Heart left ventricle (tissue), 16 donors: ENCODE results near the gene N4BP2L2. TPM values are rescaled to one million over a fixed set of nuclear protein-coding genes. Genes with fewer than 3 reads are reported as not detected.
A peak's percentile ranks its signal among the peaks of the same experiment; 100 is the strongest.

Experiments used
- ATAC-seq, 4 donors: fragments of 200-7000 bp; cut with Tn5 transposase; one replicate each; pipeline ENCODE4 v1.9.1; 2020 to 2022; ENCODE audit warnings: moderate library complexity in 4 of 4, mild to moderate bottlenecking in 3 of 4, moderate number of reproducible peaks in 1 of 4
- DNase-seq, 5 donors: peaks; one replicate each; pipeline ENCODE4 v3.0.0-alpha.2; 2020
- H3K27ac ChIP-seq, 12 donors: fragments of 200-600 bp; sonication (generic) in 4 of 12; one replicate each; pipeline versions ENCODE4 v1.5.0 to v1.8.0; 2016 to 2022; ENCODE audit warnings: mild to moderate bottlenecking in 2 of 12
- H3K27me3 ChIP-seq, 9 donors: fragments of 200-600 bp; sonication (generic) in 2 of 9; one replicate each; pipeline versions ENCODE4 v1.5.1 to v1.8.0; 2016 to 2022; ENCODE audit warnings: mild to moderate bottlenecking in 3 of 9
- H3K36me3 ChIP-seq, 9 donors: fragments of 200-600 bp; sonication (generic) in 2 of 9; one replicate each; pipeline versions ENCODE4 v1.5.0 to v1.8.0; 2018 to 2022; ENCODE audit warnings: mild to moderate bottlenecking in 2 of 9
- H3K4me1 ChIP-seq, 12 donors: fragments of 200-600 bp; sonication (generic) in 4 of 12; one replicate each; pipeline versions ENCODE4 v1.5.0 to v1.8.0; 2016 to 2022; ENCODE audit warnings: mild to moderate bottlenecking in 3 of 12
- H3K4me3 ChIP-seq, 12 donors: fragments of 200-600 bp; sonication (generic) in 4 of 12; one replicate each; pipeline versions ENCODE4 v1.5.0 to v1.8.0; 2017 to 2022; ENCODE audit warnings: mild to moderate bottlenecking in 9 of 12, moderate library complexity in 4 of 12
- H3K9me3 ChIP-seq, 12 donors: fragments of 200-600 bp; sonication (generic) in 4 of 12; one replicate each; pipeline versions ENCODE4 v1.5.0 to v1.8.0; 2016 to 2022; ENCODE audit warnings: mild to moderate bottlenecking in 1 of 12
- POLR2A ChIP-seq, 2 donors: fragments of 450-650 bp; IDR thresholded peaks; one replicate each; pipeline ENCODE4 v1.6.1; 2017; ENCODE audit warnings: antibody characterized with exemption in 2 of 2, mild to moderate bottlenecking in 2 of 2, moderate library complexity in 2 of 2
- WGBS, 4 donors: extraction: QIAGEN DNeasy Blood & Tissue Kit in 2 of 4; methylation state at CpG; one replicate each; pipeline versions ENCODE4 v1.1.5 to v1.1.7; 2013 to 2018; 5-methylcytosine and 5-hydroxymethylcytosine counted together
- intact Hi-C, 10 donors: fragments of 100-400 bp; cut with DNase I; formaldehyde crosslinking; loops; one replicate each; pipeline versions ENCODE4 v1.11.1 to v1.14.2; 2022
- polyA plus RNA-seq, 2 donors: library from polyadenylated mRNA; stranded (reverse); fragments of 200-250 nt; gene quantifications; one replicate each; pipeline ENCODE4 v1.2.3, GENCODE V29; 2013
- total RNA-seq, 9 donors: library from RNA; depleted of rRNA in 2 of 9; stranded (reverse); fragments of >200 nt in 2 of 9; fragmentation: NEBNext Ultra II Directional in 3 of 9; extraction: Animal tissue kit (Norgen Biotek cat#: 25700) in 3 of 9; gene quantifications; one replicate each; pipeline versions ENCODE4 v1.1.0 to v1.2.4, GENCODE V29; 2016 to 2023
- TF ChIP-seq, protein P1 (sequence below), 12 donors: fragments of 200-600 bp; sonication (generic) in 4 of 12; IDR thresholded peaks; one replicate each; pipeline versions ENCODE4 v1.5.0 to v1.8.0; 2018 to 2022; ENCODE audit warnings: antibody characterized with exemption in 12 of 12, mild to moderate bottlenecking in 5 of 12
- donor health status: ischemic (EF 13 %, LVEDD 7.1; RV severe dilation, severe dysfunction).
- donor health status: healthy with polysubstance abuse.
- donor health status: DM: no; HTN: yes; CAD: no.
- donor health status: DM: no; HTN: no; CAD: no.
- donor health status: ischemic (EF 25% LVEDD 6.9; RV normal size, moderate dysfunction).
- donor health status: ischemic (EF 25% LVEDD 5.7; RV mildly dilated, moderate dysfunction).
- donor health status: healthy.
- donor health status: DM: yes; HTN: yes; CAD: no.
- donor health status: ischemic (EF 35%, LVEDD 5.7; RV mildly dilated, moderate dysfunction).
- donor health status: nonischemic (EF 11% LVEDD 7.7; RV severe dilation, severe dysfunction).
- donor health status: DM: yes; HTN: yes; CAD: no.
- donor health status: PGD.
- donor health status: ischemic (EF 29% LVEDD 5.4; RV normal size, mild dysfunction).
- donor health status: nonischemic (EF 23%, LVEDD 6.1; RV moderate dilation, normal function).

N4BP2L2 gene
- total and polyA plus RNA-seq, 11 donors: 40.4 to 297 (median 131) TPM

DNA sequence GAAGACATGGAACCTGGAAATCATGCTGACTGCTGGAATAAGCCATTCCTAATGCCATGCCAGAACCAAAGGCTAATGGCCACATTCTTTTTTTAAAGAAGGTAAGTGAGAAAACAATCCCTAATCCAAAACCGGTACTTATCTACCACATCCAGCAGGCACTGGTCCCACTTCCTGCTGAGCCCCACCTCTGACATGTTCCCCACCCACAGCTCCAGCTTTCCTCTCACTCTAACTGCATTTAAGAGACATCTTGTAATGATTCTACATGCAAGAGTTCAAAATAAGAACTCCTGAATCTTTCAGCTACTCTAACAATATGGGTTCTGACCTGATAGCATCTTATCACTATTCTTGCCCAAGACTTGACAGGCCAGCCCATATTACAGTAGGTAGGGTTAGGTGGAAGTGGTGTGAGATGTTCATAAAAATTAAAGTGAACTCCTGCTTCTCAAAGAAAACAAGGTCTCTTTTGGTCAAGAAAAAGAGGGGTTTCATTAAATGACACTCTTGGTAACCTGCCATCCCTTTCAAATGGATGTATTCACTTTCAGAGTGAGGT lies 41.9 kb downstream of the N4BP2L2 start:
- WGBS, 4 donors: 10 to 25% (median 11%) methylated on average over 1 of the region's 1 CpG
- Histone ChIP-seq H3K27me3 (no peaks in the 10 kb centered on the region), H3K4me3 (no peak overlapping the region), H3K9me3 (no peaks in the 10 kb centered on the region), H3K27ac (no peak overlapping the region), H3K36me3 (peaks cover 0 to 9% (median 3%) of the 10 kb centered on the region in 9 donors), H3K4me1 (peaks cover 0 to 24% (median 13%) of the 10 kb centered on the region in 12 donors)
- TF ChIP-seq POLR2A (IDR thresholded peaks at IDR 0.05): no peak
- TF ChIP-seq, protein P1, sequence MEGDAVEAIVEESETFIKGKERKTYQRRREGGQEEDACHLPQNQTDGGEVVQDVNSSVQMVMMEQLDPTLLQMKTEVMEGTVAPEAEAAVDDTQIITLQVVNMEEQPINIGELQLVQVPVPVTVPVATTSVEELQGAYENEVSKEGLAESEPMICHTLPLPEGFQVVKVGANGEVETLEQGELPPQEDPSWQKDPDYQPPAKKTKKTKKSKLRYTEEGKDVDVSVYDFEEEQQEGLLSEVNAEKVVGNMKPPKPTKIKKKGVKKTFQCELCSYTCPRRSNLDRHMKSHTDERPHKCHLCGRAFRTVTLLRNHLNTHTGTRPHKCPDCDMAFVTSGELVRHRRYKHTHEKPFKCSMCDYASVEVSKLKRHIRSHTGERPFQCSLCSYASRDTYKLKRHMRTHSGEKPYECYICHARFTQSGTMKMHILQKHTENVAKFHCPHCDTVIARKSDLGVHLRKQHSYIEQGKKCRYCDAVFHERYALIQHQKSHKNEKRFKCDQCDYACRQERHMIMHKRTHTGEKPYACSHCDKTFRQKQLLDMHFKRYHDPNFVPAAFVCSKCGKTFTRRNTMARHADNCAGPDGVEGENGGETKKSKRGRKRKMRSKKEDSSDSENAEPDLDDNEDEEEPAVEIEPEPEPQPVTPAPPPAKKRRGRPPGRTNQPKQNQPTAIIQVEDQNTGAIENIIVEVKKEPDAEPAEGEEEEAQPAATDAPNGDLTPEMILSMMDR (IDR thresholded peaks at IDR 0.05): no peak
- DNase-seq (no peak), ATAC-seq (peak in 3 of 4 donors; percentile 21 to 41 (median 30))
- intact Hi-C loops: no loop called here

DNA sequence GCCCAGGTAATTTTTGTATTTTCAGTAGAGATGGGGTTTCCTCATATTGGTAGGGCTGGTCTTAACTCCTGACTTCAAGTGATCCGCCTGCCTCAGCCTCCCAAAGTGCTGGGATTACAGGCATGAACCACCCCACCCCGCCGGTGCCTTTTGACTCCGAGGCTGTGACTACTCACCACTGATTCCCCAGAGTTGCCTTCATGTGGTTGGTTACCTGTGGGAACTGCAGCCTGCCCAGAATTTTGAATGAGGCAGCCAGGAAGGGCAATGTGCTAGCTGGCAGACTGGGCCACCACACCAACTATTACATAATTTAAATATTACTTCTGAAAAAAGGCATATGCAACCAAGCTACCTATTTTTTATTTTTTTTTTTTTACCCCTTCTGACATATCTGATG lies 42.8 kb downstream of the N4BP2L2 start:
- Histone ChIP-seq H3K27me3 (no peaks in the 10 kb centered on the region), H3K36me3 (peaks cover 0 to 6% (median 0%) of the 10 kb centered on the region in 9 donors), H3K9me3 (no peaks in the 10 kb centered on the region), H3K4me1 (peaks cover 0 to 24% (median 13%) of the 10 kb centered on the region in 12 donors), H3K4me3 (no peak overlapping the region), H3K27ac (no peak overlapping the region)
- WGBS, 4 donors: 94 to 98% (median 97%) methylated on average over 4 of the region's 4 CpGs
- DNase-seq (no peak), ATAC-seq (no peak)
- intact Hi-C loops: no loop called here
- no peak for TF ChIP-seq POLR2A (IDR thresholded peaks at IDR 0.05)
- TF ChIP-seq, protein P1 (IDR thresholded peaks at IDR 0.05): no peak

GRCh38 chr13:32495429-32495828 lies 43.2 kb downstream of the N4BP2L2 start:
- no peaks in the 10 kb centered on the region for H3K27me3 ChIP-seq
- H3K27ac ChIP-seq: no peak overlapping the region
- TF ChIP-seq, protein P1 (IDR thresholded peaks at IDR 0.05): no peak
- no peak for TF ChIP-seq POLR2A (IDR thresholded peaks at IDR 0.05)
- 74 to 87% (median 86%) methylated on average over 5 of the region's 5 CpGs for WGBS, 4 donors
- H3K4me1 ChIP-seq: peaks cover 0 to 24% (median 13%) of the 10 kb centered on the region in 12 donors
- intact Hi-C loops: no loop called here
- H3K4me3 ChIP-seq: no peak overlapping the region
- peaks cover 0 to 6% (median 0%) of the 10 kb centered on the region in 9 donors for H3K36me3 ChIP-seq
- ATAC-seq: peak in 1 of 4 donors; percentile 38
- no peaks in the 10 kb centered on the region for H3K9me3 ChIP-seq
- DNase-seq: no peak

DNA sequence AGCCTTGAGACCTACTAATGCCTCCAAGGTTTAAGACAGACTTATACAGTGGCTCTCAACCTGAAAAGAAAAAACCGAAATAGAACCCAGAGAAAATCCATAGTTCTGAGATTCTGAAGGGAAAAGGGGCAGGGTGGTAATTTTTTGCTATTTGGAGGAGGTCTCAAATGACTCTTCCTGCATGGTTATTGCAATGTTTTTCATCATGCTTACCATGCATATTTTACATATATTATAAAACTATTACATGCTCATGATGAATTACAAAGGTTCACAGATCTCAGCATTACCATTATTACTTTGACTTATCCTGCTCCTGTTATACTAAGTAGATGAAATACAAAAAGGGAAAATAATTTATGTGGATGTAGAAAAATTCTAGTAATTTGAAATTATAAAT lies 47.6 kb downstream of the N4BP2L2 start:
- no peak for ATAC-seq
- 97 to 98% (median 98%) methylated on average over 1 of the region's 1 CpG for WGBS, 4 donors
- DNase-seq: no peak
- no peak for TF ChIP-seq POLR2A (IDR thresholded peaks at IDR 0.05)
- TF ChIP-seq, protein P1 (IDR thresholded peaks at IDR 0.05): no peak
- peaks cover 0 to 8% (median under 1%) of the 10 kb centered on the region in 12 donors for H3K4me1 ChIP-seq
- H3K9me3 ChIP-seq: no peaks in the 10 kb centered on the region
- no peak overlapping the region for H3K4me3 ChIP-seq
- H3K36me3 ChIP-seq: peaks cover 0 to 16% (median 0%) of the 10 kb centered on the region in 9 donors
- H3K27me3 ChIP-seq: no peaks in the 10 kb centered on the region
- no peak overlapping the region for H3K27ac ChIP-seq
- intact Hi-C loops: no loop called here
